PC-9 (cell line): Measurements from ENCODE around the gene MARK2. TPM values are rescaled to one million over a fixed set of nuclear protein-coding genes. Genes with fewer than 3 reads are reported as not detected.

Source experiments
- BruUV-seq: library from RNA; stranded (reverse); fragments of 400-500 nt; replicated peaks from 2 replicates; lab custom pipeline; 2021; lab: Mats Ljungman, UMichigan
- CTCF ChIA-PET: fragments of 300-600 bp; sonication (Branson Sonifier 250); formaldehyde crosslinking; loops from one replicate; lab custom pipeline; 2022; ENCODE audit warnings: antibody characterized with exemption; lab: Charles Lee
- POLR2A ChIA-PET: fragments of 300-600 bp; sonication (Branson Sonifier 250); formaldehyde crosslinking; loops from one replicate; lab custom pipeline; 2022; ENCODE audit warnings: antibody characterized with exemption; ENCODE audit not compliant: unreplicated experiment; lab: Charles Lee
- DNase-seq, 2 experiments: peaks; one replicate each; pipeline versions ENCODE4 v3.0.0 to v3.0.0-alpha.2; 2015 to 2022; ENCODE audit warnings: mixed read lengths in 1 of 2
- H2AFZ ChIP-seq: fragments of 200-600 bp; sonication (generic); 2 replicates; pipeline ENCODE4 v1.8.1; 2017; ENCODE audit warnings: antibody characterized with exemption
- H3F3A ChIP-seq: fragments of 200-600 bp; sonication (generic); 2 replicates; pipeline ENCODE4 v1.8.1; 2017; ENCODE audit warnings: antibody characterized with exemption, mild to moderate bottlenecking, low read depth; ENCODE audit not compliant: insufficient read depth
- H3K27ac ChIP-seq: fragments of 200-600 bp; sonication (generic); 2 replicates; pipeline ENCODE4 v1.6.1; 2016; ENCODE audit warnings: mixed run types
- H3K27me3 ChIP-seq: fragments of 200-600 bp; sonication (generic); 2 replicates; pipeline ENCODE4 v1.6.1; 2016; ENCODE audit warnings: low read depth, mixed run types; ENCODE audit not compliant: insufficient read depth
- H3K36me3 ChIP-seq: fragments of 200-600 bp; sonication (generic); 2 replicates; pipeline ENCODE4 v1.6.1; 2016; ENCODE audit warnings: low read depth, mixed run types
- H3K4me1 ChIP-seq: fragments of 200-600 bp; sonication (generic); replicated peaks from 2 replicates; pipeline ENCODE4 v1.6.1; 2016; ENCODE audit warnings: mixed run types; ENCODE audit not compliant: insufficient read depth
- H3K4me2 ChIP-seq: fragments of 200-600 bp; sonication (generic); 2 replicates; pipeline ENCODE4 v1.6.1; 2017; ENCODE audit warnings: mixed run types
- H3K4me3 ChIP-seq: fragments of 200-600 bp; sonication (generic); 2 replicates; pipeline ENCODE4 v1.6.1; 2016; ENCODE audit warnings: mixed run types
- H3K79me2 ChIP-seq: fragments of 200-600 bp; sonication (generic); 2 replicates; pipeline ENCODE4 v1.6.1; 2017; ENCODE audit warnings: low read depth, mixed run types
- H3K9me2 ChIP-seq: fragments of 200-600 bp; sonication (generic); 2 replicates; pipeline ENCODE4 v1.8.1; 2017; ENCODE audit warnings: mild to moderate bottlenecking; ENCODE audit not compliant: insufficient read depth
- H3K9me3 ChIP-seq: fragments of 200-600 bp; sonication (generic); 2 replicates; pipeline ENCODE4 v1.8.1; 2016; ENCODE audit warnings: low read depth; ENCODE audit not compliant: insufficient read depth
- H4K20me1 ChIP-seq: fragments of 200-600 bp; sonication (generic); 2 replicates; pipeline ENCODE4 v1.8.1; 2017; ENCODE audit not compliant: insufficient read depth
- CTCF ChIP-seq: fragments of 200-600 bp; sonication (generic); conservative IDR thresholded peaks from 2 replicates; pipeline ENCODE4 v1.6.1; 2017; ENCODE audit warnings: mixed run types, antibody characterized with exemption, mild to moderate bottlenecking, moderate library complexity
- EZH2 ChIP-seq: fragments of 200-600 bp; sonication (generic); IDR thresholded peaks from 2 replicates; pipeline ENCODE4 v1.8.0; 2017; ENCODE audit warnings: antibody characterized with exemption, low read depth
- intact Hi-C: fragments of 100-400 bp; cut with micrococcal nuclease; formaldehyde crosslinking; loops from one replicate; pipeline ENCODE4 v1.10.0; 2022; ENCODE audit not compliant: unreplicated experiment
- total RNA-seq: library from RNA; stranded (reverse); gene quantifications from 2 replicates; pipeline ENCODE4 v1.2.3, GENCODE V29; 2021

The MARK2 gene
- total RNA-seq, 1 experiment from 2014 or later: 65.0 TPM

GRCh38 chr11:63942803-63943202 is 103.9 kb downstream of the MARK2 start:
- ChIA-PET CTCF (interaction anchor here (0.5 to 0.6 kb wide), 2 partner anchors 42 to 132 kb away, joined by 3 to 4 read pairs; no protein-coding TSS in a partner anchor), POLR2A (no interaction called here)
- Histone ChIP-seq H3K4me3 (no peak overlapping the region), H3K27me3 (no peaks in the 10 kb centered on the region), H3K4me1 (peaks cover 18% of the 10 kb centered on the region), H3K4me2 (no peak overlapping the region), H3K27ac (no peak overlapping the region), H3K9me3 (no peaks in the 10 kb centered on the region), H3K36me3 (peaks cover 28% of the 10 kb centered on the region), H3K79me2 (peaks cover 57% of the 10 kb centered on the region), H2AFZ (no peak overlapping the region), H4K20me1 (peaks cover 43% of the 10 kb centered on the region), H3K9me2 (no peaks in the 10 kb centered on the region), H3F3A (peaks cover 29% of the 10 kb centered on the region)
- TF ChIP-seq CTCF (no peak), EZH2 (no peak)
- no peak for DNase-seq
- BruUV-seq: no TSS peak
- intact Hi-C loops: no loop called here

GRCh38 chr11:63944987-63945386 is 106.1 kb downstream of the MARK2 start:
- H3K27ac ChIP-seq: no peak overlapping the region
- H3K79me2 ChIP-seq: peaks cover 45% of the 10 kb centered on the region
- ChIA-PET CTCF (interaction anchor here (1.4 to 2.2 kb wide), 2 partner anchors 10 to 107 kb away, joined by 9 to 35 read pairs; partner anchors contain the start of gene MARK2), POLR2A (no interaction called here)
- no peak overlapping the region for H3K4me3 ChIP-seq
- no peak overlapping the region for H2AFZ ChIP-seq
- TF ChIP-seq CTCF: no peak
- TF ChIP-seq EZH2: no peak
- no peaks in the 10 kb centered on the region for H3K27me3 ChIP-seq
- H3K9me2 ChIP-seq: no peaks in the 10 kb centered on the region
- peaks cover 13% of the 10 kb centered on the region for H3K4me1 ChIP-seq
- peaks cover 37% of the 10 kb centered on the region for H3K36me3 ChIP-seq
- H3F3A ChIP-seq: peaks cover 31% of the 10 kb centered on the region; the same call in 1 of the 2 replicates
- no peak overlapping the region for H3K4me2 ChIP-seq
- no TSS peak for BruUV-seq
- H3K9me3 ChIP-seq: no peaks in the 10 kb centered on the region
- intact Hi-C loops: loop anchor here (1.0 kb wide), 3 partner anchors 73 to 177 kb away; partner anchors contain the start of gene ZFTA
- peaks cover 43% of the 10 kb centered on the region for H4K20me1 ChIP-seq
- DNase-seq: no peak

GRCh38 chr11:63945477-63946163 is 106.7 kb downstream of the MARK2 start:
- BruUV-seq: no TSS peak

More at GRCh38 chr11:63945477-63946163, 106.7 kb downstream of the MARK2 start:
- no peak overlapping the region for H3K4me2 ChIP-seq
- no peaks in the 10 kb centered on the region for H3K9me2 ChIP-seq
- no peak overlapping the region for H3K27ac ChIP-seq
- no peak overlapping the region for H2AFZ ChIP-seq
- H4K20me1 ChIP-seq: peaks cover 37% of the 10 kb centered on the region
- peaks cover 39% of the 10 kb centered on the region for H3K79me2 ChIP-seq
- ChIA-PET POLR2A (interaction anchor here (0.6 to 0.7 kb wide), 6 partner anchors 14 to 1159 kb away, joined by 3 to 14 read pairs (median 3); no protein-coding TSS in a partner anchor), CTCF (interaction anchor here (0.5 to 2.2 kb wide), 14 partner anchors 11 to 410 kb away, joined by 3 to 35 read pairs (median 6); partner anchors contain the start of genes MARK2 and RCOR2)
- intact Hi-C loops: loop anchor here (1.0 kb wide), 3 partner anchors 73 to 177 kb away; partner anchors contain the start of gene ZFTA
- H3K4me3 ChIP-seq: no peak overlapping the region
- H3K36me3 ChIP-seq: peaks cover 41% of the 10 kb centered on the region
- H3F3A ChIP-seq: peaks cover 31% of the 10 kb centered on the region; the same call in 1 of the 2 replicates
- H3K27me3 ChIP-seq: no peaks in the 10 kb centered on the region
- H3K9me3 ChIP-seq: no peaks in the 10 kb centered on the region
- peaks cover 7% of the 10 kb centered on the region; the same call in 1 of the 2 replicates for H3K4me1 ChIP-seq
- DNase-seq: peak; percentile 66 to 74
- TF ChIP-seq CTCF (peak; percentile 83), EZH2 (no peak)
